ENCODE results near the gene ABHD8.

- TF ChIP-seq SUZ12 (IDR thresholded peaks at IDR 0.05; ENCODE audit: extremely low read depth, insufficient read depth, insufficient read length) (no peak), YY1 (IDR thresholded peaks at IDR 0.05; ENCODE audit: insufficient read depth, insufficient read length) (no peak), ZNF274 (IDR thresholded peaks at IDR 0.05; ENCODE audit: low read depth, low read length) (no peak)
Observed at GRCh38 chr19:17323964-17324332, 20.7 kb upstream of the ABHD8 start.
